Iris pigment epithelial cell (primary cell): ENCODE results near the gene RAB43.
"Not testable (repeated sequence)": the region's sequence is repeated elsewhere in the genome, so short reads cannot be mapped to it uniquely, and the experiment has no call there.

ENCODE experiments used
- DNase-seq: peaks from one replicate; pipeline ENCODE4 v3.0.0-alpha.2; 2011; ENCODE audit warnings: low read depth

RAB43 gene

DNA sequence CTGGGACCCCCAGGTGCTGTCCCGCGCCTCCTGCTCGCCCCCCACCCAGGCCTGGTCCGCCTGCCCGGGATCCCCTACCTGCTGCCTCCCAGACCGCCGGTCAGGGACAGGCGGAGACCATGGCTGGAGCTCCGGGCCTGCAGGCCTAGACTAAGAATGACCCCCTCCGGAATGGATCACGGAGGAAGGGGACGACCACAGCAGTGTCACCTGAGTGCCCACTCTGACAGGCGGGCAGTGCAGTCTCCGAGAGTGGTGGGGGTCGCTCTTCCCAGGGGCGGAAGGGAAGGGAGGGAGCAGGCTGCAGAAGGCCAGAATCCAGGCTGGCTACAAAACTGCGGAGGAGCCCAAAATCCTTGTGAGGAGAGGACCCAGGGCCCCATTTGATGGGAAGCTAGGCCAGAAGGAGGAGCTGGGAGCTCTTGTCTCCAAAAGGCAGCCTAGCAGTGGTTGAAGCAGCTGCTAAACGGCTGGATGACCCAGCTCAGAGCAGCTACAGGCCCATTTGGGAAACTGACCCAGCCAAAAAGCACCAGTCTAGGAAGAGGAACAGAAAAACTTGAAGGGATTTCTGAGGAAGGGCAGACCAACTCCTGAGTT is 908 bp upstream of the RAB43 start:
- DNase-seq, result no peak

- peak; percentile 42 for DNase-seq
Observed at GRCh38 chr3:129121016-129121791, 400 bp downstream of the RAB43 start.

GRCh38 chr3:129120254-129121004 is 1.2 kb downstream of the RAB43 start:
- peak; percentile 94 for DNase-seq

DNA sequence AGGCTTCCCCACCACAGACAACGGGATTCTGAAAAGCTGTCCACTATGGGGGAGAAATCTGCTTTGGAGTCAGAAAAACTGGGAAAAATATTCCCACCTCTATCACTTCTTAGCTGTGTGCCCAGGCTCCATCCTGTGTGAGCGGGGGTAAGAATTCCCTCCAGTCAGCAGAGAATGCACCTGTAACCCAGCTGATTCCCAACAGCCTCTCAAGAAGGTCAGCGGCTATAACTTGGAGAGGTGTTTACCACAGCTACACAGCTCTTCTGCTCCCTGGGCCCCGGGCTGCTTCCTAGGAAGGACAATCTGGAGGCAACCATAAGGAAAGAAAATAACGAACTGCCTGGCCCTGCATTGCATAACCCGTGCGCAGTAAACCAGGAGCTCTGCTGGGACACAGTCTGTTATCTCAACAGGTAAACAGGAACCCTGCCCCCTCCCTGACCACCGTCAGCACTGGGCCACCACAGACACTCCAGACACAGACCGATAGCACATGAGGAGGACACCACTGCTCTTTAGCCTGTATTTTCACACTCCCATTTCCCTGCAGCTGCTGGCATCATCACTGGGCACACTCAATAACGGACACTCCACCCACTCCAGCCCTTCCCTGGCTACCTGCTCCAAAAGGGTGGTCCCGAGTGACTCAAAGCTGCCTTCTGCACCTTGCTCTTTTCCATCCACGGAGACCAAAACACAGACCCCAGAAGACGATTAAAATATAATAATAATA is 2.1 kb downstream of the RAB43 start:
- DNase-seq, result no peak

GRCh38 chr3:129118745-129119144 is 2.9 kb downstream of the RAB43 start:
- no peak for DNase-seq

GRCh38 chr3:129117134-129117533 is 4.5 kb downstream of the RAB43 start:
- no peak for DNase-seq

DNA sequence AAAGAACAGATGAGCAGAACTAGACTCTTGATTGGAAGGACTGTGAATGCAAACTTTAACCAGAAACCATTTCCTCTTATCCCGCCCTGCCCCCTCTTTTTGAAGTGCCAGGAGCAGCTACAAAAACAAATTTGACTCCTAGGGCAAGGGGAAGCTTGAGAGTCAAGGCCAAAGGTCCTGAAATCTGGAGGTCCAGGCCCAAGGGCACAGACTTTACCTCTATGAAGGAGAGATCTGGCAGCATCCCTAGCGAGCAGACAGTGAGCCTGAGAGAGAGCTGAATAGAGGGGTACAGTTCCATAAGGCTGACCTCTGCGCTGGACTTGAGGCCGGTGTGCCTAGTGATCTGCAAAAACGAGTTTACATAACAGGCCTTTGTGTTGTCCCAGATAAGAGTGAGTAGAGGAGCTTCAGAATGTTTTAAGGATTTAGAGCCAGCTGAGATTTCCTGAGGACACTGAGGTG is 5.1 kb downstream of the RAB43 start:
- no peak for DNase-seq

DNA sequence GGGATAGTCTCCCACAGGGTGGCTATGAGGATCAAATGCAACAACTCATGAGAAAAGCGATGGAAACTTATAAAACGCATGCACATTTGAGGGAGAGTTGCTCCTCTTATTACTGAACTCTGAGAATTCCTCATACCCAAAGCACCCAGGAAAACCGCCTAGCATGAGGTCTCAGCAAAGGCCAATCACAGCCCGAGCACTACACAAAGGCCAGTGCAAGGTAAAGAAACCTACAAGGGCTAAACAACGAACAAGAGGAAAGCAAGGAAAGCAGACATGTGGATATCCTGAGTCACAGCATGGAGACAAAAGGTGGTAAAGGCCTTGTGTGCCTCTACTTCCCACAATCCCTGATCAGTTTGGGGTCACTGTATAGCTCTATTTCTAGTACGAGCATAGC is 7.1 kb downstream of the RAB43 start:
- DNase-seq, result no peak

GRCh38 chr3:129112308-129113052 is 9.1 kb downstream of the RAB43 start:
- DNase-seq, result no peak

GRCh38 chr3:129111076-129111780 is 10.4 kb downstream of the RAB43 start:
- not testable (repeated sequence) for DNase-seq

DNA sequence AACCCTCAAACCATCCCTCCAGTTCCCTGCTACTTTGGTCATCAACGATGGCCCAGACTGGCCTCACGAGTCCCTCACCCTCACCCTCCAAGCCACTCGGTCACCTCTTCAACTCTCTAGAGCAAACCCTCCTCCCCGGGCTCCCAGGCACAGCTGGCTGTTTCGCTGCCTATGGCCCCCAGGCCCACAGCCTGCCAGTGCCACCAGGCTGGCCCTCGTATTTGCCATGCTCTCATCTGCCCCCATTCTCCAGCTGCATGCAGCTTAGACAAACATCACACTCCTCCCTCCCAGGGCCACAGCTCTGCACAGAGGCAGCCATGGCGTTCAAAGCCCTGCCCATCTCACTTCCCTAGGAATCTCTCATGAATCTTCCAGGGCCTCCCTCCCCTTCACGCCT is 13.8 kb downstream of the RAB43 start:
- DNase-seq, result no peak

DNA sequence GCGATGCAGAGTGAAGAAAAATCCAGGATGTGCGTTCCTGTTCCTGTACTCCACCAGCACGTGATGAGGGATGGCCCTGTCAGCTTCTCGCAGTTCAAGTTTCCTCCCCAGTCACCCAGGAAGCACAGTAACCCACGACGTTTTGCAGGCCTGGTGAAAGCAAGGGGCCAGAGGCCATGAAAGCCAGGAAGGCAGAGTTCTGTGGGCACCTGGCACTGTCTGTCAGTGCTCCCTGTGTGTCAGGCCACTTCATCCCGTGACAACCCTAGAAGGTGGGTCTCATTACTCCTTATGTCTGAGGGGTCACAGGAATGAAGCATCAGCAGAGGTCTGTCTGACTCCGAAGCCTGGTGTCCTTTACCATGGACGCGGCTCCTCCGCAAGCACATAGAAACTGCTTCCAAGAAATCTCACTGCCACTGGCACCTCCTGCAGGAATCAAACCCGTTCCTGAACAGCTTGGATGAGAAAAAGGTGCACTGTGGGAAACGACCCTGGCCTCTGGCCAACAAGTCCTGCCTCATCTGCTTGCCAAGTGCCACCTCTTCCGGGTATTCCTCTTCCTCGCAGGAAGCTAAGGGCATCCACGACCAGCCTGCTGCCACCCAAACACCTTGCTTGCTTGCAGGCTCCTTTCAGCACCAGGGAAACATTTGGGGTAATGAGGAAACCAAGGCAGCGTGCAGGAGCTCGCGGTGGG is 14.6 kb downstream of the RAB43 start:
- no peak for DNase-seq

GRCh38 chr3:129106320-129106719 is 15.3 kb downstream of the RAB43 start:
- DNase-seq, result no peak

GRCh38 chr3:129105862-129106261 is 15.7 kb downstream of the RAB43 start:
- no peak for DNase-seq

GRCh38 chr3:129104498-129105079 is 17.0 kb downstream of the RAB43 start:
- no peak for DNase-seq

DNA sequence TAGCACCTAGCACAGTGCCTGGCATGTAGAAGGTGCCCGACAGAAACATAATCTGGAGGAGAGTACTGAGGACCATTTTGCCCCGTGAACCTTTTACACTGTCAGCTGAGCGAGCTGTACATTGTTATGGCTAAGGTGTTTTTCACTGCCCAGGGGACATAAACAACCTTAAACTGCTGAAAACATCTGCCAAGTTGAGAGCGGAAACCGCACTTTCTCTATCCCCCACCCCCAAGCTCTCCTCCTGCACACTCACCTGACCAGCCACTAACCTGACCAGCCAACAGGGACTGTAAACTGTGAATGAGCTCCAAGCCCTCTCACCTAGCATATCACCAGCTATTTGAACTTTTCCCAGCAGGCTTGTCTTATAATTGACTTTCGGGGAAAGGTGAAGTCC is 17.6 kb downstream of the RAB43 start:
- DNase-seq, result no peak

- no peak for DNase-seq
Observed at GRCh38 chr3:129103296-129103695, 18.3 kb downstream of the RAB43 start.

DNA sequence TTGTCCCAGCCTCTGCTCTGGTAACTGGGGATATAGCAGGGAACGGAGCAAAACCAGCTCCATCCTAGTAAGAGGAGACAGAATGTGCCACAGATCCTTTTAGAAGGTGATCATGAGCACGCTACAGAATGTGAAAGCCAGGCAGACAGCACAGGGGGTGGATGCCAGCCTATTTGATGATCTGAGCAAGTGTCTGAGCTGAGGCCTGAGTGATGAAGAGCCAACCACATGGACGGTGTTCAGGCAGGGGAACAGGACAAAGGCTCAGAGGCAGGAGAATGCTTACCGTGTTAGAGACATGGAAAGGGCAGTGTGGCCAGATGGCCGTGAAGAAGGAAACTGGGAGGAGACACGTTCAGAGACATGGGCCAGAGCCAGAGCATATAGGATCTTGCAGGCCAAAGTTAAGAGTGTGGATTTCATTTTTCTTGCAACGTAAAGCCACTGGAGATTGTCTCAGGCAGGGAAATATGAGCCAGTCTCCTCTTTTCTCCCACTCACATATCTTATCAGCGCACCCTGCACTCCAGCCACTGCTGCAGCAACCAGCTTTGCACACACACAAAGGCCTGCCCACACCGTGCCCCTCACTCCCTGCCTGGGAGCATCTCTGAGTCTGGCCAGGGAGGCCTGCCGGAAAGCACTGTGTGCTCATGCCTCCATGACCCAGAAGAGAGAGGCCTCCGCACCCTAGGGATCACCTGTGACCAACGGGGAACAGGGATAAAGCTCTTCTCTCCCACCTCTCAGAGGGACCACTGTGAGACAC is 20.1 kb downstream of the RAB43 start:
- no peak for DNase-seq

DNA sequence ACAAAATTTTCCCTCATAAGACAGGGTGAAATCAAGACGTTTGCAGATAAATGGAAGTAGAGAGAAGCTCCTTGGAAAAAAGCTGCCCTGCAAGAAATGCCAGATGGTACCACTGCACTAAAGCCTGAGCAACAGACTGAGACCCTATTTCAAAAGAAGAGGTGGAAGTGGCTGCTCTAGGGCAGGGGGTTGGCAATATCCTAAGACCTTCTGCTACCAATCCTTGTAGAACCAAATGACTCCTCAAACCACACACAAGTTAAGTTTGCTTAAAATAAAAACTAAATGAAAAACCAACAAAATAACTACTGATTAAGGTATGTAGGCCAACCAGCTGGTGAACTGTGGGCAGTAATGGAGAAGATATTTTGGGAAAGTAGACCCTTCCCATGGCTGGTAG is 21.3 kb downstream of the RAB43 start:
- no peak for DNase-seq
